Hepatocyte (in vitro differentiated cells): ENCODE results near the gene VAPA. TPM values are rescaled to one million over a fixed set of nuclear protein-coding genes. Genes with fewer than 3 reads are reported as not detected.

ENCODE experiments used
- DNase-seq: peaks from one replicate; pipeline ENCODE4 v3.0.0-alpha.2; 2016; ENCODE audit warnings: low spot score
- H2AFZ ChIP-seq: fragments of 200-600 bp; sonication (generic); 2 replicates; pipeline ENCODE4 v1.6.0; 2016; ENCODE audit warnings: antibody characterized with exemption, mild to moderate bottlenecking
- H3K27ac ChIP-seq: fragments of 200-600 bp; sonication (generic); 2 replicates; pipeline ENCODE4 v1.5.1; 2016; ENCODE audit warnings: mild to moderate bottlenecking
- H3K27me3 ChIP-seq: fragments of 200-600 bp; sonication (generic); 2 replicates; pipeline ENCODE4 v1.6.1; 2016
- H3K36me3 ChIP-seq: fragments of 200-600 bp; sonication (generic); replicated peaks from 2 replicates; pipeline ENCODE4 v1.5.1; 2016; ENCODE audit warnings: low read depth; ENCODE audit not compliant: insufficient read depth
- H3K4me1 ChIP-seq: fragments of 200-600 bp; sonication (generic); 2 replicates; pipeline ENCODE4 v1.5.1; 2016; ENCODE audit warnings: mild to moderate bottlenecking, moderate library complexity; ENCODE audit not compliant: insufficient read depth
- H3K4me2 ChIP-seq: fragments of 200-600 bp; sonication (generic); 2 replicates; pipeline ENCODE4 v1.6.0; 2016
- H3K4me3 ChIP-seq: fragments of 200-600 bp; sonication (generic); 2 replicates; pipeline ENCODE4 v1.5.1; 2016; ENCODE audit warnings: mild to moderate bottlenecking
- H3K79me2 ChIP-seq: fragments of 200-600 bp; sonication (generic); 2 replicates; pipeline ENCODE4 v1.6.0; 2017; ENCODE audit warnings: mild to moderate bottlenecking
- H3K9me2 ChIP-seq: fragments of 200-600 bp; sonication (generic); replicated peaks from 2 replicates; pipeline ENCODE4 v1.6.0; 2017; ENCODE audit warnings: mild to moderate bottlenecking; ENCODE audit not compliant: insufficient read depth
- H3K9me3 ChIP-seq: fragments of 200-600 bp; sonication (generic); 2 replicates; pipeline ENCODE4 v1.5.1; 2016; ENCODE audit warnings: low read depth, mild to moderate bottlenecking
- H4K20me1 ChIP-seq: fragments of 200-600 bp; sonication (generic); 2 replicates; pipeline ENCODE4 v1.6.0; 2016; ENCODE audit warnings: mild to moderate bottlenecking; ENCODE audit not compliant: insufficient read depth, poor library complexity, severe bottlenecking
- CTCF ChIP-seq: fragments of 200-600 bp; sonication (generic); IDR thresholded peaks from 2 replicates; pipeline ENCODE4 v1.5.1; 2016; ENCODE audit warnings: antibody characterized with exemption, mild to moderate bottlenecking; ENCODE audit not compliant: poor library complexity
- EZH2 ChIP-seq: fragments of 200-600 bp; sonication (generic); IDR thresholded peaks from 2 replicates; pipeline ENCODE4 v1.6.1; 2016; ENCODE audit warnings: antibody characterized with exemption, mild to moderate bottlenecking, borderline replicate concordance
- EZH2phosphoT487 ChIP-seq: fragments of 200-600 bp; sonication (generic); IDR thresholded peaks from one replicate; pipeline ENCODE4 v1.6.1; 2018; ENCODE audit warnings: antibody characterized with exemption, mild to moderate bottlenecking, low read depth, moderate library complexity; ENCODE audit not compliant: unreplicated experiment, severe bottlenecking
- WGBS: methylation state at CpG from one replicate; pipeline ENCODE4 v1.1.6; 2016; ENCODE audit warnings: low lambda C conversion rate; ENCODE audit errors: missing lambda C conversion rate; 5-methylcytosine and 5-hydroxymethylcytosine counted together
- polyA plus RNA-seq: library from polyadenylated mRNA; unstranded; fragments of >200 nt; fragmentation: Nextera tagmentation; extraction: Ambion mirVana; gene quantifications from 2 replicates; pipeline ENCODE4 v1.2.1, GENCODE V29; 2016
- total RNA-seq: library from RNA; depleted of rRNA; stranded (reverse); fragments of >200 nt; gene quantifications from 2 replicates; pipeline ENCODE4 v1.2.3, GENCODE V29; 2014

The VAPA gene
- total and polyA plus RNA-seq, 2 experiments from 2014 or later: 290 to 324 TPM

DNA sequence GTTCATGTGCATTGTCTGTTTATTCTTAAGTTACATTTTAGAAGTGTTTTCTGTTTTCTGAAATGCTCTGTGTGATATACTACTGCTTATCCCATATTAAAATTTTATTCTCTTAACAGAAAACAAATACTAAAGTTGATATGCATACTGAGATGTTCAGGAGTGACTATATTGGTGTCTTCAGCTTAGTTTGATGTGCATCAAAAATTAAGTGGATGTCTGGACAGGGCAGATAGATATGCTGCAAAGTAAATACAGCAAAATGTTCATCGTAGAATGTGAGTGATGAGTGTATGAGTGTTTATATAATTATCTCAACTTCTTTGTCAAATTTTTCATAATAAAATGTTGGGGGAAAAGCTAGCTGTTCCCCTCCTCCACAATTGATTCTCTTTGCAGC lies 13.2 kb downstream of the VAPA start:
- Histone ChIP-seq H3K4me3 (no peak overlapping the region), H3K9me3 (no peaks in the 10 kb centered on the region), H3K9me2 (no peaks in the 10 kb centered on the region), H3K79me2 (peaks cover 100% of the 10 kb centered on the region), H2AFZ (no peak overlapping the region), H3K4me1 (peaks cover 21% of the 10 kb centered on the region), H3K4me2 (peak overlapping the region; percentile 40), H3K27me3 (no peaks in the 10 kb centered on the region), H3K36me3 (no peaks in the 10 kb centered on the region), H3K27ac (no peak overlapping the region), H4K20me1 (peaks cover 100% of the 10 kb centered on the region)
- TF ChIP-seq EZH2phosphoT487 (no peak), CTCF (no peak), EZH2 (no peak)
- WGBS: 77% methylated on average over 1 of the region's 1 CpG
- no peak for DNase-seq

GRCh38 chr18:9927392-9928063 lies 13.7 kb downstream of the VAPA start:
- TF ChIP-seq EZH2phosphoT487: no peak
- TF ChIP-seq EZH2: no peak
- no peak for TF ChIP-seq CTCF
- WGBS: 83% methylated on average over 2 of the region's 2 CpGs
- peaks cover 100% of the 10 kb centered on the region for H4K20me1 ChIP-seq

DNA sequence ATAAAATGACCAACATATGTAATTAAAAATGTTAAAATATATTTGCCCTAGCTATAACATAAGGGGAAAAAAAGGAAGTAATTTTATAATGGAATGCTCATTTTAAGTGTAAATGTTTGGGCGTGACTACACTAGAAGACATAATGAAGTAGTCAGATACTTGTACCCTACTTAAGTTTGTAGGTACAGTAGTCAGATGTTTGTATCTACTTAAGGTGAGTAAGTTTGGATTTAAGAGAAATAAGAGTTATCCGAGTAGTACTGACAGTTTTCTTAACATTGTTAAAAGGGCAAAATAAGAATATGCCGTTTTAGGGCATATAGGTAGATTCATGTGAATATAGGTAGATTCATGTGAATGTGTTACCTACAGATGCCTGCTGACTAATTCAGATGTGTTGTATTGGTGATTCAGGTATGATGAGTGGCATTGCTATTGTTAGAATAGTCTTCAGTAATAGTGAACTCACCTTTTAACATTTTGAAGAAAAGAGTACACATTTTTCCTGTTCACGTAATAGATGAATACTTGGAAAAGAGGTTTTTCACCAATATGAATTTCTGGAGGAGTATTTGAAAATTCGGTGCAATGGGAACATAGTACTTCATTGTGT lies 14.9 kb downstream of the VAPA start:
- no peak overlapping the region for H3K4me2 ChIP-seq
- H3K36me3 ChIP-seq: no peaks in the 10 kb centered on the region
- peaks cover 96% of the 10 kb centered on the region for H4K20me1 ChIP-seq
- peaks cover 100% of the 10 kb centered on the region for H3K79me2 ChIP-seq
- H3K9me3 ChIP-seq: no peaks in the 10 kb centered on the region
- H2AFZ ChIP-seq: no peak overlapping the region
- no peak overlapping the region for H3K4me3 ChIP-seq
- WGBS: 89% methylated on average over 5 of the region's 5 CpGs
- DNase-seq: no peak
- no peak overlapping the region for H3K27ac ChIP-seq
- no peaks in the 10 kb centered on the region for H3K9me2 ChIP-seq
- H3K4me1 ChIP-seq: peaks cover 21% of the 10 kb centered on the region
- no peaks in the 10 kb centered on the region for H3K27me3 ChIP-seq
- TF ChIP-seq EZH2: no peak
- no peak for TF ChIP-seq CTCF
- no peak for TF ChIP-seq EZH2phosphoT487

More at GRCh38 chr18:9927392-9928063, 13.7 kb downstream of the VAPA start:
- H3K4me1 ChIP-seq: peaks cover 21% of the 10 kb centered on the region
- H3K27me3 ChIP-seq: no peaks in the 10 kb centered on the region
- H3K79me2 ChIP-seq: peaks cover 100% of the 10 kb centered on the region
- H3K4me2 ChIP-seq: no peak overlapping the region
- H3K4me3 ChIP-seq: no peak overlapping the region
- no peak overlapping the region for H3K27ac ChIP-seq
- H3K9me2 ChIP-seq: no peaks in the 10 kb centered on the region
- no peaks in the 10 kb centered on the region for H3K36me3 ChIP-seq
- H3K9me3 ChIP-seq: no peaks in the 10 kb centered on the region
- no peak for DNase-seq
- H2AFZ ChIP-seq: no peak overlapping the region
